ENCODE results near the gene OXNAD1. TPM values are rescaled to one million over a fixed set of nuclear protein-coding genes. Genes with fewer than 3 reads are reported as not detected.

Gene OXNAD1
- total RNA-seq, result 10 to 100 TPM; 24.6 to 25.5 (median 24.8) TPM

GRCh38 chr3:16264708-16265454, at the start of gene OXNAD1, which contains the start of gene DPH3:
Gene OXNAD1 (plus strand): TSS chr3:16265212. CDS start chr3:16270953, 5,741 bp downstream.
Gene DPH3 (minus strand): TSS chr3:16264943. CDS start chr3:16264876, 67 bp downstream.
- H3K9me3 Mint-ChIP-seq, result no peaks in the 10 kb centered on the region
- no peaks in the 10 kb centered on the region for H3K27me3 Mint-ChIP-seq (ENCODE audit: low read depth)
- peak; percentile 97 to 98 for ATAC-seq
- H3K4me1 Mint-ChIP-seq (ENCODE audit: low read depth), result peaks cover 33% of the 10 kb centered on the region
- H3K36me3 Mint-ChIP-seq (ENCODE audit: insufficient read depth), result peaks cover 10% of the 10 kb centered on the region
- H3K4me3 Mint-ChIP-seq, result peak within 1 kb of the TSS; percentile 92
- DNase-seq, result peak; percentile 99

- Mint-ChIP-seq H3K4me1 (ENCODE audit: low read depth) (no peaks in the 10 kb centered on the region), H3K27me3 (ENCODE audit: low read depth) (no peaks in the 10 kb centered on the region), H3K9me3 (no peaks in the 10 kb centered on the region), H3K4me3 (no peak overlapping the region), H3K36me3 (ENCODE audit: insufficient read depth) (no peaks in the 10 kb centered on the region)
- DNase-seq (no peak), ATAC-seq (no peak)
Observed at GRCh38 chr3:16216373-16216935, 48.6 kb upstream of the OXNAD1 start.

GRCh38 chr3:16219777-16220176, 45.2 kb upstream of the OXNAD1 start:
- H3K9me3 Mint-ChIP-seq, result peaks cover 5% of the 10 kb centered on the region
- DNase-seq, result no peak
- H3K4me1 Mint-ChIP-seq (ENCODE audit: low read depth), result no peaks in the 10 kb centered on the region
- H3K36me3 Mint-ChIP-seq (ENCODE audit: insufficient read depth), result no peaks in the 10 kb centered on the region
- no peak for ATAC-seq
- no peak overlapping the region for H3K4me3 Mint-ChIP-seq
- no peaks in the 10 kb centered on the region for H3K27me3 Mint-ChIP-seq (ENCODE audit: low read depth)

- H3K4me1 Mint-ChIP-seq (ENCODE audit: low read depth), result no peaks in the 10 kb centered on the region
- no peak for ATAC-seq
- H3K4me3 Mint-ChIP-seq, result no peak overlapping the region
- peaks cover 8% of the 10 kb centered on the region for H3K9me3 Mint-ChIP-seq
- DNase-seq, result no peak
- H3K27me3 Mint-ChIP-seq (ENCODE audit: low read depth), result no peaks in the 10 kb centered on the region
- no peaks in the 10 kb centered on the region for H3K36me3 Mint-ChIP-seq (ENCODE audit: insufficient read depth)
Observed at GRCh38 chr3:16221990-16222389, 43.0 kb upstream of the OXNAD1 start.

- no peaks in the 10 kb centered on the region for H3K36me3 Mint-ChIP-seq (ENCODE audit: insufficient read depth)
- peaks cover 8% of the 10 kb centered on the region for H3K9me3 Mint-ChIP-seq
- no peaks in the 10 kb centered on the region for H3K27me3 Mint-ChIP-seq (ENCODE audit: low read depth)
- ATAC-seq (no peak), DNase-seq (no peak)
- no peaks in the 10 kb centered on the region for H3K4me1 Mint-ChIP-seq (ENCODE audit: low read depth)
- H3K4me3 Mint-ChIP-seq, result no peak overlapping the region
Observed at GRCh38 chr3:16222547-16222946, 42.5 kb upstream of the OXNAD1 start.

GRCh38 chr3:16224325-16224724, 40.7 kb upstream of the OXNAD1 start:
- Mint-ChIP-seq H3K9me3 (peaks cover 8% of the 10 kb centered on the region), H3K36me3 (ENCODE audit: insufficient read depth) (no peaks in the 10 kb centered on the region), H3K27me3 (ENCODE audit: low read depth) (no peaks in the 10 kb centered on the region), H3K4me3 (no peak overlapping the region), H3K4me1 (ENCODE audit: low read depth) (no peaks in the 10 kb centered on the region)
- ATAC-seq (no peak), DNase-seq (no peak)

GRCh38 chr3:16227566-16227965, 37.4 kb upstream of the OXNAD1 start:
- H3K9me3 Mint-ChIP-seq, result peaks cover 4% of the 10 kb centered on the region
- H3K36me3 Mint-ChIP-seq (ENCODE audit: insufficient read depth), result no peaks in the 10 kb centered on the region
- H3K27me3 Mint-ChIP-seq (ENCODE audit: low read depth), result peaks cover 3% of the 10 kb centered on the region
- DNase-seq (no peak), ATAC-seq (no peak)
- no peak overlapping the region for H3K4me3 Mint-ChIP-seq
- H3K4me1 Mint-ChIP-seq (ENCODE audit: low read depth), result no peaks in the 10 kb centered on the region

- H3K27me3 Mint-ChIP-seq (ENCODE audit: low read depth), result peaks cover 6% of the 10 kb centered on the region
- no peaks in the 10 kb centered on the region for H3K36me3 Mint-ChIP-seq (ENCODE audit: insufficient read depth)
- H3K9me3 Mint-ChIP-seq, result peaks cover 4% of the 10 kb centered on the region
- no peak overlapping the region for H3K4me3 Mint-ChIP-seq
- no peak for DNase-seq
- ATAC-seq, result no peak
- H3K4me1 Mint-ChIP-seq (ENCODE audit: low read depth), result no peaks in the 10 kb centered on the region
Observed at GRCh38 chr3:16229681-16230080, 35.3 kb upstream of the OXNAD1 start.

GRCh38 chr3:16231983-16232382, 33.0 kb upstream of the OXNAD1 start:
- H3K4me3 Mint-ChIP-seq, result no peak overlapping the region
- no peaks in the 10 kb centered on the region for H3K36me3 Mint-ChIP-seq (ENCODE audit: insufficient read depth)
- H3K9me3 Mint-ChIP-seq, result no peaks in the 10 kb centered on the region
- no peaks in the 10 kb centered on the region for H3K4me1 Mint-ChIP-seq (ENCODE audit: low read depth)
- H3K27me3 Mint-ChIP-seq (ENCODE audit: low read depth), result peaks cover 6% of the 10 kb centered on the region
- DNase-seq (no peak), ATAC-seq (no peak)

GRCh38 chr3:16233806-16234205, 31.2 kb upstream of the OXNAD1 start:
- ATAC-seq, result no peak
- no peak for DNase-seq
- Mint-ChIP-seq H3K9me3 (no peaks in the 10 kb centered on the region), H3K4me3 (no peak overlapping the region), H3K27me3 (ENCODE audit: low read depth) (peaks cover 6% of the 10 kb centered on the region), H3K4me1 (ENCODE audit: low read depth) (no peaks in the 10 kb centered on the region), H3K36me3 (ENCODE audit: insufficient read depth) (no peaks in the 10 kb centered on the region)

- ATAC-seq (no peak), DNase-seq (no peak)
- Mint-ChIP-seq H3K36me3 (ENCODE audit: insufficient read depth) (no peaks in the 10 kb centered on the region), H3K4me1 (ENCODE audit: low read depth) (no peaks in the 10 kb centered on the region), H3K4me3 (no peak overlapping the region), H3K27me3 (ENCODE audit: low read depth) (peaks cover 6% of the 10 kb centered on the region), H3K9me3 (no peaks in the 10 kb centered on the region)
Observed at GRCh38 chr3:16234281-16234680, 30.7 kb upstream of the OXNAD1 start.

- no peak overlapping the region for H3K4me3 Mint-ChIP-seq
- H3K27me3 Mint-ChIP-seq (ENCODE audit: low read depth), result peaks cover 3% of the 10 kb centered on the region
- DNase-seq (no peak), ATAC-seq (no peak)
- no peaks in the 10 kb centered on the region for H3K9me3 Mint-ChIP-seq
- H3K36me3 Mint-ChIP-seq (ENCODE audit: insufficient read depth), result no peaks in the 10 kb centered on the region
- peaks cover 2% of the 10 kb centered on the region for H3K4me1 Mint-ChIP-seq (ENCODE audit: low read depth)
Observed at GRCh38 chr3:16236030-16236639, 28.9 kb upstream of the OXNAD1 start.

- peaks cover 3% of the 10 kb centered on the region for H3K27me3 Mint-ChIP-seq (ENCODE audit: low read depth)
- H3K4me1 Mint-ChIP-seq (ENCODE audit: low read depth), result peaks cover 2% of the 10 kb centered on the region
- DNase-seq, result no peak
- no peaks in the 10 kb centered on the region for H3K36me3 Mint-ChIP-seq (ENCODE audit: insufficient read depth)
- no peak for ATAC-seq
- H3K9me3 Mint-ChIP-seq, result no peaks in the 10 kb centered on the region
- H3K4me3 Mint-ChIP-seq, result no peak overlapping the region
Observed at GRCh38 chr3:16236856-16237393, 28.1 kb upstream of the OXNAD1 start.

- Mint-ChIP-seq H3K9me3 (no peaks in the 10 kb centered on the region), H3K4me1 (ENCODE audit: low read depth) (peaks cover 2% of the 10 kb centered on the region), H3K4me3 (no peak overlapping the region), H3K36me3 (ENCODE audit: insufficient read depth) (no peaks in the 10 kb centered on the region), H3K27me3 (ENCODE audit: low read depth) (no peaks in the 10 kb centered on the region)
- DNase-seq, result no peak
- ATAC-seq, result no peak
Observed at GRCh38 chr3:16239086-16239770, 25.8 kb upstream of the OXNAD1 start.

Measured in activated T-cell treated with anti-CD3 and anti-CD28 coated beads, Interleukin-2, amount 50 U/mL, for 4 hours (primary cell).